Measurements from ENCODE around the gene CDHR1.

DNA sequence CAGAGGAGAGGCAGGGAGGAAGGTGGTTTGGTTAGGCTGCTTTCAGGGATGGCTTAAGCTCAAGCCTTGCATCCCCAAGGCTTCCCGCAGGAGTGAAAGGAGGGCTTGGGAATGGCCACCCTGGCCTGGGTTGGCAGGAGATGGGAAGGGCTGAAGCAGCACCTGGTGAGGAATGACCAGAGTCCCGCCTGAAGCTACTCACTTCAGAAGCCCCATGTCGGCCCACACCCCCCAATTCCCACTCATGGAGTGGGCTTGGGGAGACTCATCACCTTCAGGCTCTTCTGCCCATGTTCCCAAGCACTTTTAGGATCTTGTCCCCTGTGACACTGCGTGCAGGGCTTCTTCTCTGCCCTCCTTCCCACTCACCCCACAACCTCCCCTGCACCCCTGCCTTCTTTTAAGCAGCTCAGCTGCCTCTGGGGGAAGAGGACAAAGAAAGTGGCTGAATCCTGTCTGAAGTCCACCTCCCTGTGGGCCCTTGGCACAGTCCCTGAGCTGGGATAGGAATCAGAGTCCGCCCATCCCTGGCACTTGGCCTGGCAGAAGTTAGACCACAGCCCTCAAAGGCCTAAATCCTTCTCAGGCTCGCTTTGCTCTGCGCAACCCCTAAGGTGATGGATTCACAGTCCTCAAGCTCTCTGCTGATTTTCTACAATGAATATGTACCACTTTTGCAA is 67.0 kb downstream of the CDHR1 start:
- TF ChIP-seq, protein P1, sequence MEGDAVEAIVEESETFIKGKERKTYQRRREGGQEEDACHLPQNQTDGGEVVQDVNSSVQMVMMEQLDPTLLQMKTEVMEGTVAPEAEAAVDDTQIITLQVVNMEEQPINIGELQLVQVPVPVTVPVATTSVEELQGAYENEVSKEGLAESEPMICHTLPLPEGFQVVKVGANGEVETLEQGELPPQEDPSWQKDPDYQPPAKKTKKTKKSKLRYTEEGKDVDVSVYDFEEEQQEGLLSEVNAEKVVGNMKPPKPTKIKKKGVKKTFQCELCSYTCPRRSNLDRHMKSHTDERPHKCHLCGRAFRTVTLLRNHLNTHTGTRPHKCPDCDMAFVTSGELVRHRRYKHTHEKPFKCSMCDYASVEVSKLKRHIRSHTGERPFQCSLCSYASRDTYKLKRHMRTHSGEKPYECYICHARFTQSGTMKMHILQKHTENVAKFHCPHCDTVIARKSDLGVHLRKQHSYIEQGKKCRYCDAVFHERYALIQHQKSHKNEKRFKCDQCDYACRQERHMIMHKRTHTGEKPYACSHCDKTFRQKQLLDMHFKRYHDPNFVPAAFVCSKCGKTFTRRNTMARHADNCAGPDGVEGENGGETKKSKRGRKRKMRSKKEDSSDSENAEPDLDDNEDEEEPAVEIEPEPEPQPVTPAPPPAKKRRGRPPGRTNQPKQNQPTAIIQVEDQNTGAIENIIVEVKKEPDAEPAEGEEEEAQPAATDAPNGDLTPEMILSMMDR (IDR thresholded peaks at IDR 0.05) = no peak
- TF ChIP-seq NRF1 (IDR thresholded peaks at IDR 0.05; ENCODE audit: low read depth, low read length) (no peak), CHD2 (IDR thresholded peaks at IDR 0.05; ENCODE audit: low read length, partially characterized antibody) (no peak), POLR2AphosphoS5 (IDR thresholded peaks at IDR 0.05; ENCODE audit: low read depth, low read length) (no peak)

Measured in SK-N-SH (cell line).